GM12872 (cell line): ENCODE results near the gene ZFR.

Experiments used
- TF ChIP-seq, protein P1 (sequence below): IDR thresholded peaks from 3 replicates; pipeline ENCODE4 v1.5.1; 2011; ENCODE audit warnings: low read depth, mild to moderate bottlenecking, low read length, moderate library complexity; ENCODE audit not compliant: insufficient read depth

ZFR gene

DNA sequence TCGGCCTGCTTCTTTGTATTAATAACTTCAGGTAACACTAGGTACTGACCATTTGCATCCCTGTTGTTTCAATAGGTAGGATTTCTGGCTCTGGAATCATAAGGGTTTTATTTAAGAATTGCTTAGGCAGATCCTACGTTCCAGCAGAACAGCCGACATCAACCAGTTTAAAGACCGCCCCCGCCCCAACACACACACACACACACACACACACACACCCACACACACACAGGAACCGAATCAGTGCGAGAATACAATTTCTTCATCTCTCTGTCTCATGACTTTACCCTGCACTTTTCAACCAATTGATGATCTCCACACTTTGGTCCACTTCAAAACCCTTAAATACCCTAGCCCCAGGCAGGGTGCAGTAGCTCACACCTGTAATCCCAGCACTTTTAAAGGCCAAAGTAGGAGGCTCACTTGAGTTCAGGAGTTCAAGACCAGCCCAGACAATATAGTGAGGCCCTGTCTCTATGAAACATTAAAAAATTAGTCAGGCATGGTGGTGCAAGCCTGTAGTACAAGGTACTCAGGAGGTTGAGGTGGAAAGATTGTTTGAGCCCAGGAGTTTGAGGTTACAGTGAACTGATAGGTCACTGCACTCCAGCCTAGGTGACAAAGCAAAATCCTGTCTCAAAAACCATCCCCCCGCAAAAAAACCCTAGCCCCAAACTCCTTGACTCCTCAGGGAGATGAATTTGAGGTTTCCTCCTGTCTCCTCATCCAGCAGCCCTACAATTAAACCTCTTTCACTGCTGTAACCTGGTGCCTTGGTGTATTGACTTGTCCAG, 129.1 kb downstream of the ZFR start:
- TF ChIP-seq, protein P1, sequence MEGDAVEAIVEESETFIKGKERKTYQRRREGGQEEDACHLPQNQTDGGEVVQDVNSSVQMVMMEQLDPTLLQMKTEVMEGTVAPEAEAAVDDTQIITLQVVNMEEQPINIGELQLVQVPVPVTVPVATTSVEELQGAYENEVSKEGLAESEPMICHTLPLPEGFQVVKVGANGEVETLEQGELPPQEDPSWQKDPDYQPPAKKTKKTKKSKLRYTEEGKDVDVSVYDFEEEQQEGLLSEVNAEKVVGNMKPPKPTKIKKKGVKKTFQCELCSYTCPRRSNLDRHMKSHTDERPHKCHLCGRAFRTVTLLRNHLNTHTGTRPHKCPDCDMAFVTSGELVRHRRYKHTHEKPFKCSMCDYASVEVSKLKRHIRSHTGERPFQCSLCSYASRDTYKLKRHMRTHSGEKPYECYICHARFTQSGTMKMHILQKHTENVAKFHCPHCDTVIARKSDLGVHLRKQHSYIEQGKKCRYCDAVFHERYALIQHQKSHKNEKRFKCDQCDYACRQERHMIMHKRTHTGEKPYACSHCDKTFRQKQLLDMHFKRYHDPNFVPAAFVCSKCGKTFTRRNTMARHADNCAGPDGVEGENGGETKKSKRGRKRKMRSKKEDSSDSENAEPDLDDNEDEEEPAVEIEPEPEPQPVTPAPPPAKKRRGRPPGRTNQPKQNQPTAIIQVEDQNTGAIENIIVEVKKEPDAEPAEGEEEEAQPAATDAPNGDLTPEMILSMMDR = no peak

DNA sequence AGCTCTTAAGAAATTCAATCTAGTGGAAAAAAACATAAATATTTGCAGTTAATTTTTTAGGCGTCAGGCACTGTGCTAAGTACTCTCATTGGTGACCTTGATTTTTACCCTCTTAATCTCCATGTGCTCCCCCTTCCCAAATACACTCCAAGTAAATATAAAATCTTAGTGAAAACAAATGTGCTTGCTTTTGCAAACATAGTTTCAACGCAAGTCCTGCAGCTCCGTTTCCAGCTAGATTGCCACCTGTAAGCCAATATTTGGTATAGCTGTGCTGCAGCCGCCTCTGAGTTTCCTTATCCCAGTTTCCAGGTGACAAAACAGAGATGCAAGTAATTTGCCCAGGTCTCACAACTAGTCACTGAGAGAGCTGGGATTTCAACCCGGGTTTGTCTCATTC, 129.9 kb downstream of the ZFR start:
- TF ChIP-seq, protein P1 = no peak

DNA sequence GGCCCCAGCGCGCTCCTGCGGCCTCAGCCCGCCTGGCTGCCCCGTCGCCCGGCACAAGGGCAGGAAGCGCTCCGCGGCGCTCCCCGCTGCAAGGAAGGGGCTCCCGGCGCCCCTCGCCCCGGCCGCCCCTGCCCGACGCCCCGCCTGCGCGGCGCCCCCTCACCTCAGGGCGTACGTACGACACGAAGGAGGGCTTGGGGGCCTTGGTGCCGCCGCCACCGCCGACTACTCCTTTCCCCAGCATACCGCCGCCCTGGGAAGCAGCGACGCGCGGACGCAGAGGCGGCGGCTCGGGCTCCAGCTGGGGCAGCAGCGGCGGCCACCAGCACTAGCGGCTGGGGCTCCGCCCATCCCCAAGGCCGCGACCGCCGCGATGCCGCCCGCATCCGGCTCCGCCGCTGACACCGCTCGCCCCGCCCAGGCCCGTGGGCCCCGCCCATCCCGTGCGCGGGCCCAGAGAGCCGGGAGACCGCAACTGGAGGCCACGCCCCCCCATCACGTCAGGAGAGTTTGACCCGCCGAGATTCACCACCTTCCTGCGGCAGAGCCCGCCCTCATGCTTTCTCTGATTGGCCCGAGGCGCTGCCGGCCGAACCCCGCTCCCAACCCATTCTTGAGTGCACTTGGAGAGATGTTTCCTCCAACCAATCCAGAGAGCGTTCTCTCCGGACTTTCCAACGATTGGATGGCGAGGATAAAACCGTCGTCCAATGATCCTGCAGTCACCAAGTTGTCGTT, 131.8 kb downstream of the ZFR start, which contains the start of gene MTMR12:
TSS of gene MTMR12 (minus strand) at position 345 of the 738 bp plus-strand sequence. CDS start at position 244, 101 bp downstream.
- TF ChIP-seq, protein P1 = no peak

DNA sequence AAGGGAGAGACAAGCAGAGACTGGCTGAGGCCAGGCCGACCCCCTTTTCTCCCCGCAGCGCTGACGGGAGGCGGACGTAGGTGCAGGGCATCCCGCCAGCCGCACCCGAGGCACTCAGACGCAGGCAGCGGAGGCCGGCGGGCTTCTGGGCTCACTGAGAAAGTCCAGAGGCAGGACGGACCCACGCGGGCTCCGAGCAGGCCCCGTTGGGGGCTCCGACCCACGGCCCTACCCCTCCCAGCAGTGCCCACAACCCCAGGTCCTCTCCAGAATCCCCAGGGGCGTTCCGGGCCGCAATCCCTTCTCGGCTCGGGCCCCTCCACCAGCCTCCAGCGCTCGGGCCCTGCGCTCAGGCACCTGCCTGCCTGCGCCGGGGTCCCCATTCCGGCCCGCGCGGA, 132.3 kb downstream of the ZFR start:
- TF ChIP-seq, protein P1 = no peak

DNA sequence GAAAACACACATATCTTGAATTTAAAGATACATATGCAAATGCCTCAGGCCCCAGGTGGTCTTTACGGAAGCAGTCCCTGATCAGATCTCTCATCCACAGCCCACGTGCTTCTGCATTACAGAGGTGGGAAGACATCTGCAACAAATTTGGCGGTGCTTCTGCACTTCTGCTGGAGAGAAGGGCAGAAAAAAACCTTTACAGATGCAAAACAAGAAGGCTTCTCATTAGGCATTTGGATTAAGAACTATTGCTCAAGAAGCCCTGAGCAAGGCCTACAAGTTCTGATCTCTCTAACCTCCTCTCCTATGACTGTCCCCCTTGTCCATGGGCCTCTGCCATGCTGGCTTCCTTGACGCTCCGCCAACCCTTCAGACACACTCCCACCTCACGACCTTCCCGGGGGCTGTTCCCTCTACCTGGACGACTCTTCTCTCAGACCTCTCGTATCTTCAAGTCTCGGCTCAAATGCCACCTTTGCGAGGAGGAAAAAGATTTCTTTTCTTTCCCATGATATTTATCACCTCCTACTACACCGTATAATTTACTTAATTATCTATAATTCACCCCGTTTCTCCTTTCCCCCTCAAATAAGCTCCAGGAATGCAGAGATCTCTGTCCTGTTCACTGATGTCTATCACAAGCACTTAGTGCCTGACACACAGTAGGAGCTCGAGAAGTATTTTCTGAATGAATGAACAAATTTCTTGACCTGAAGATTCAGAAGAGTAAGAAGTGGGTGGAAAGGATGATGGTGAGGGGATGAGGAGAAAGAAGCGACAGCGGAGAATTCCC, 132.9 kb downstream of the ZFR start:
- TF ChIP-seq, protein P1 = no peak

DNA sequence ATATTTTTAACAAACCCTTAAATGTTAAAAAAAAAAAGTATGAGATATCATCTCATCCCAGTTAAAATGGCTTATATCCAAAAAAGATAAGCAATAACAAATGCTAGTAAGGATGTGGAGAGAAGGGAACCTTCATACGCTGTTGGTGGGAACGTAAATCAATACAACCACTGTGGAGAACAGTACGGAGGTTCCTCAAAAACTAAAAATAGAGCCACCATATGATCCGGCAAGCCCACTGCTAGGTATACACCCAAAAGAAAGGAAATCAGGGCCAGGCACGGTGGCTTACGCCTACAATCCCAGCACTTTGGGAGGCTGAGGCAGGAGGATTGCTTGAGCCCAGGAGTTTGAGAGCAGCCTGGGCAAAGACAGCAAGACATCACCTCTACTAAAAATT, 134.8 kb downstream of the ZFR start:
- TF ChIP-seq, protein P1 = no peak

DNA sequence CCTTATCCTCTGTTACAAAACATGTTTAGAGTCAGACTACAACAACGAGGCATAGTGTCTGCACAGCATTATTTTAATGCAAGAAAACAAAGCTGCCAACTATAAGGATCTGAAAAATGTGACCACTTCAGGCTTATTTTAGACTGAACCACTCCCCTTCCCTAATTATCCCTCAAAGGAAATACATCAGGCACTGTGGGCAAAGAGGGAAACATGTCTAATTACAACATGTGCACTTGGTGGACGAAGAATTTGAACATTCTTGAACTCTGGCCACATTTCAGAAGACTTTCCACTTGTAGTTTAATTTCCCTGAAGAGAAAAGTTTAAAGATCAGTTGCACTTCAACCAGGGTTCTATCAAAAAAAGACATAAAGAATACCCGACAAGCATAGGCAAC, 135.6 kb downstream of the ZFR start:
- TF ChIP-seq, protein P1 = no peak
